ENCODE measurements around the gene HELZ.

HELZ gene

GRCh38 chr17:67217446-67217845 is 27.6 kb downstream of the HELZ start:
- H3K4me2 ChIP-seq (ENCODE audit: low read length): no peak overlapping the region

GRCh38 chr17:67216578-67217320 is 28.2 kb downstream of the HELZ start:
- no peak overlapping the region for H3K9ac ChIP-seq (ENCODE audit: low read length)
- no peaks in the 10 kb centered on the region for H3K4me1 ChIP-seq (ENCODE audit: insufficient read depth, low read length, severe bottlenecking)
- H3K9me2 ChIP-seq (ENCODE audit: low read depth, low read length): no peaks in the 10 kb centered on the region
- no peak for TF ChIP-seq CTCF (IDR thresholded peaks at IDR 0.05; ENCODE audit: low read length)
- no peak for TF ChIP-seq EZH2 (IDR thresholded peaks at IDR 0.05; ENCODE audit: borderline replicate concordance, low read length)
- H3K27ac ChIP-seq (ENCODE audit: low read depth, low read length, poor library complexity, severe bottlenecking): no peak overlapping the region
- H2AFZ ChIP-seq (ENCODE audit: low read length): no peak overlapping the region
- H3F3A ChIP-seq (ENCODE audit: insufficient read depth, low read length): no peaks in the 10 kb centered on the region
- no peak overlapping the region for H3K4me2 ChIP-seq (ENCODE audit: low read length)
- no peaks in the 10 kb centered on the region for H4K20me1 ChIP-seq (ENCODE audit: insufficient read depth, low read length)
- no peaks in the 10 kb centered on the region for H3K27me3 ChIP-seq (ENCODE audit: insufficient read depth, low read length)
- H3K79me2 ChIP-seq (ENCODE audit: insufficient read depth, low read length): peaks cover 32% of the 10 kb centered on the region
- no peaks in the 10 kb centered on the region for H3K9me3 ChIP-seq (ENCODE audit: low read length)
- H3K36me3 ChIP-seq (ENCODE audit: insufficient read depth, low read length): peaks cover 72% of the 10 kb centered on the region
- no peak overlapping the region for H3K4me3 ChIP-seq (ENCODE audit: low read depth, low read length, poor library complexity, severe bottlenecking)

More at GRCh38 chr17:67217446-67217845, 27.6 kb downstream of the HELZ start:
- Histone ChIP-seq H3K4me1 (ENCODE audit: insufficient read depth, low read length, severe bottlenecking) (no peaks in the 10 kb centered on the region), H3K27me3 (ENCODE audit: insufficient read depth, low read length) (no peaks in the 10 kb centered on the region), H3K79me2 (ENCODE audit: insufficient read depth, low read length) (peaks cover 38% of the 10 kb centered on the region), H4K20me1 (ENCODE audit: insufficient read depth, low read length) (no peaks in the 10 kb centered on the region), H3K36me3 (ENCODE audit: insufficient read depth, low read length) (peaks cover 69% of the 10 kb centered on the region), H3F3A (ENCODE audit: insufficient read depth, low read length) (no peaks in the 10 kb centered on the region), H3K9me3 (ENCODE audit: low read length) (no peaks in the 10 kb centered on the region), H3K9me2 (ENCODE audit: low read depth, low read length) (no peaks in the 10 kb centered on the region), H3K9ac (ENCODE audit: low read length) (no peak overlapping the region), H3K27ac (ENCODE audit: low read depth, low read length, poor library complexity, severe bottlenecking) (no peak overlapping the region), H3K4me3 (ENCODE audit: low read depth, low read length, poor library complexity, severe bottlenecking) (no peak overlapping the region), H2AFZ (ENCODE audit: low read length) (no peak overlapping the region)
- TF ChIP-seq CTCF (IDR thresholded peaks at IDR 0.05; ENCODE audit: low read length) (no peak), EZH2 (IDR thresholded peaks at IDR 0.05; ENCODE audit: borderline replicate concordance, low read length) (no peak)

- peaks cover 26% of the 10 kb centered on the region for H3K79me2 ChIP-seq (ENCODE audit: insufficient read depth, low read length)
- H3K27ac ChIP-seq (ENCODE audit: low read depth, low read length, poor library complexity, severe bottlenecking): no peak overlapping the region
- no peak overlapping the region for H3K4me2 ChIP-seq (ENCODE audit: low read length)
- H2AFZ ChIP-seq (ENCODE audit: low read length): no peak overlapping the region
- H4K20me1 ChIP-seq (ENCODE audit: insufficient read depth, low read length): no peaks in the 10 kb centered on the region
- TF ChIP-seq CTCF (IDR thresholded peaks at IDR 0.05; ENCODE audit: low read length) (no peak), EZH2 (IDR thresholded peaks at IDR 0.05; ENCODE audit: borderline replicate concordance, low read length) (no peak)
- H3F3A ChIP-seq (ENCODE audit: insufficient read depth, low read length): no peaks in the 10 kb centered on the region
- no peak overlapping the region for H3K4me3 ChIP-seq (ENCODE audit: low read depth, low read length, poor library complexity, severe bottlenecking)
- peaks cover 74% of the 10 kb centered on the region for H3K36me3 ChIP-seq (ENCODE audit: insufficient read depth, low read length)
- H3K9me2 ChIP-seq (ENCODE audit: low read depth, low read length): no peaks in the 10 kb centered on the region
- H3K9ac ChIP-seq (ENCODE audit: low read length): no peak overlapping the region
- no peaks in the 10 kb centered on the region for H3K4me1 ChIP-seq (ENCODE audit: insufficient read depth, low read length, severe bottlenecking)
- H3K9me3 ChIP-seq (ENCODE audit: low read length): no peaks in the 10 kb centered on the region
- no peaks in the 10 kb centered on the region for H3K27me3 ChIP-seq (ENCODE audit: insufficient read depth, low read length)
Observed at GRCh38 chr17:67215991-67216421, 29.0 kb downstream of the HELZ start.

Measured in OCI-LY1 (cell line).